ENCODE results near the gene PAK5.
"Not testable (repeated sequence)": the region's sequence is repeated elsewhere in the genome, so short reads cannot be mapped to it uniquely, and the experiment has no call there.

The PAK5 gene

DNA sequence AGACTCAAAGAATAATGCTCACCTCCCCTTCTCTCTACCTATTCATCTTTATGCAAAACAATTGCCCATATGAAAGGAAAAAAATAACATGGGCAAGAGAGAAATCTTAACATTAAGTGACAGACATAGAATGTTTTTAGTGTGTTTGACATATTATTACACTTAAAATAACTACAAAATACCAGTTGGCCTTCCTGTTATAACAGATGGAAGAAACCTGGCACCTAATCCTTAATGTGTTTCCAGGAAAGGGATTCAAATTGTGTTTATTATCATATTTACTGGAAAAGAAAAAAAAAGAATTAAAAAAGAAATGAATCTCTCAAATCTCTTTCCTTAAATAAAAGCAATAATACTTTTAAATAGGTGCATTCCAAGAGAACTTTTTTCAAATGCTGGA lies 165.9 kb downstream of the PAK5 start:
- DNase-seq: no peak

- no peak for DNase-seq
Observed at GRCh38 chr20:9672027-9672426, 166.8 kb downstream of the PAK5 start.

- no peak for DNase-seq
Observed at GRCh38 chr20:9668381-9668780, 170.5 kb downstream of the PAK5 start.

DNA sequence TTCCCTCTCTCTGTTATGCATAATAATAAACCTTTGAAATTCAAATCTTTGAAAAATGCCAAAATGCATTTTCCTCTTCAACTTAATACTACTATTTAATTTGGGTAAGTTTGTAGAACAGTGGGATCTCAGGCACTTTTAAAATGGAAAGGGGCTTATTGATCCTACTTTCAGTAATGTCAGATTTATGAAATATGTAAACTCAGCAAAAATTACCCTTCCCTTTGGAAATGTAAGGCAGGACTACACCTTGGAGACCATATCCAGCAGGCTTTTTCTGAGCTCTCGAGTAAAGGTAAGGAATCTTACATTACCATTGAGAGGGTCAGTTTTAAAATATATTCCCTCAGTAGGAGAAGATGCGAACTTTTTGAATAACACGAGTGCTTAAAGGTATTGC lies 175.5 kb downstream of the PAK5 start:
- DNase-seq: no peak

GRCh38 chr20:9660236-9660868 lies 178.5 kb downstream of the PAK5 start:
- DNase-seq: no peak

DNA sequence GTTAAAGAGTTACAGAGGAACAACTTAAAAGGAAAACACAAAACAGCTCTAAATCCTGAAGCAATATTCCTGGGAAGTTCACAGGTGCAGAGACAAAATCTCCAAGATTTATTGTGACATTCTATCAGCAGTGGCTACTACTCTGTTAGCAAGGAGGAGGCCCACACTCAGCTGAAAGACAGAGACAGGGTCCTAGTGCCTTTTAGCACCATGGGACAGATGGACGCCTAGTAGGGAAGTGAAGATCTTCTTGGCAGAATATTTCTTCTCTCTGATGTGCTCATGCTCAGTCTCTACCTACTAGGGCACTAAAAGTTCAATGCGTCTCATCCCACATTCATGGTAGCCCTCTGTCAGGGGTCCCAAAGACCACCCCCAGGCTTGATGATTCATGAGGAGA lies 191.1 kb downstream of the PAK5 start:
- DNase-seq: no peak

GRCh38 chr20:9646375-9646774 lies 192.5 kb downstream of the PAK5 start:
- no peak for DNase-seq

- DNase-seq: no peak
Observed at GRCh38 chr20:9642882-9643281, 196.0 kb downstream of the PAK5 start.

DNA sequence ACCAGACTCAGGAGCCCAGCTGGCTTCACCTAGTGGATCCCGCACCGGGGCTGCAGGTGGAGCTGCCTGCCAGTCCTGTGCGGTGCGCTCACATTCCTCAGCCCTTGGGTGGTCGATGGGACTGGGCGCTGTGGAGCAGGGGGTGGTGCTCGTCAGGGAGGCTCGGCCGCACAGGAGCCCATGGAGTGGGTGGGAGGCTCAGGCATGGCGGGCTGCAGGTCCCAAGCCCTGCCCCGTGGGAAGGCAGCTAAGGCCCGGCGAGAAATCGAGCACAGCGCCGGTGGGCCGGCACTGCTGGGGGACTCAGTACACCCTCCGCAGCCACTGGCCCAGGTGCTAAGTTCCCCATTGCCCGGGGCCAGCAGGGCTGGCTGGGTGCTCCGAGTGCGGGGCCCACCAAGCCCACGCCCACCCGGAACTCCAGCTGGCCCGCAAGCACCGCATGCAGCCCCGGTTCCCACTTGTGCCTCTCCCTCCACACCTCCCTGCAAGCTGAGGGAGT lies 197.3 kb downstream of the PAK5 start:
- DNase-seq: not testable (repeated sequence)

DNA sequence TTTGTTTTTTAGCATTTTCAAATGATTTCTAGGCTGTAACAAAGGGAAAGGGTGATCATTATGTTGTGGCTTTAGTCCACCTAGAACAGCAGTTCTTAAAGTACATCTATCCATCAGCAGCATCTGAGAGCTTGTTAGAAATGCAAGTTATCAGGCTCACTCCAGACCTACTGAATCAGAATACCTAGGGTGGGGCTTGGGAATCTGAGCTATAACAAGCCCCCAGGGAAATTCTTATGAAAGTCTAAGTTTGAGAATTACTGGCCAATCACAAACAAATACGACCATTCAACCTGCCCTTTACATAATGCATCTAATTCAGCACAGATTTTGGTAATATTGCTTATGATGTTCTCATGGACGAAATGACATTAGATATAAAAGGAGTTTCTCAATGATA lies 201.0 kb downstream of the PAK5 start:
- no peak for DNase-seq

- DNase-seq: no peak
Observed at GRCh38 chr20:9635750-9636149, 203.1 kb downstream of the PAK5 start.

- no peak for DNase-seq
Observed at GRCh38 chr20:9634327-9634726, 204.5 kb downstream of the PAK5 start.

GRCh38 chr20:9632991-9633390 lies 205.9 kb downstream of the PAK5 start:
- no peak for DNase-seq

GRCh38 chr20:9632265-9632664 lies 206.6 kb downstream of the PAK5 start:
- no peak for DNase-seq

DNA sequence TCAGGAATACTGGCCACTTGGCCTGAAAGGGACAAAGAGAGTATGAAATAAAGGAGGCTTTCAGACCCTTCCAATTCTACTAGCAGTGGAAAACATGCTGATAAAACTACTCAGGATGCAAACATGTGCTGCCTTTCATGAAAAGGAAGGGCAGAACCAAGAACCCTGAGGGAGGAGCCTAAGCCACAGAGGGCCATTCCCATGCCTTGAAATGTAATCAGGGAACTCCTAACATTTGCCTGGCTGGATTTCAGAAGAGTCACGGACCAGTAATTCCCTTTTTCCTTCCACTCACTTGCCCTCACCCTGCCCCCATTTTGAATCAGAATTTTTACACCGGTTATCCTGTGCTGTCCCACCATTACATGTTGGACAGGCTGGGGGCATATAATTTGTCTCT lies 208.3 kb downstream of the PAK5 start:
- DNase-seq: no peak

DNA sequence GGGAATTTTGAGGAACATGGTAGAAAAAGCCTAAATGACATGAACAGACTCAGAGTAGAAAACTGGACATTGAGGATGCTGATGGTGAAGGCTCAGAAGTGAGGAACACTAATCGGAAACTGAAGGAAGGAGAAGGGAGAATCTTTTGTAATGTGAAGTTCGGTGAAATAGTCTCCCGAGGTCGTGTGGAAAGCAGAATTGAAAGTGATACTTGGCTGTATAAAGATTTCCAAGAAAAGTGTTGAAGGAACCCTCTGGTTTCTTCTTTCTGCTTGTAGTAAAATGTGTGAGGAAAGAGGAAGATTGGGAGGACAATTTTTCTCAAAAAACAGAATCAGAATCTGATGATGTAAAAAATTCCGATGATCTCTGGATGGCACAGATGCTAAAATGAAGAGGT lies 209.0 kb downstream of the PAK5 start:
- no peak for DNase-seq

- DNase-seq: no peak
Observed at GRCh38 chr20:9628589-9628988, 210.3 kb downstream of the PAK5 start.

- DNase-seq: no peak
Observed at GRCh38 chr20:9628141-9628540, 210.7 kb downstream of the PAK5 start.

- DNase-seq: no peak
Observed at GRCh38 chr20:9627219-9627618, 211.7 kb downstream of the PAK5 start.

DNA sequence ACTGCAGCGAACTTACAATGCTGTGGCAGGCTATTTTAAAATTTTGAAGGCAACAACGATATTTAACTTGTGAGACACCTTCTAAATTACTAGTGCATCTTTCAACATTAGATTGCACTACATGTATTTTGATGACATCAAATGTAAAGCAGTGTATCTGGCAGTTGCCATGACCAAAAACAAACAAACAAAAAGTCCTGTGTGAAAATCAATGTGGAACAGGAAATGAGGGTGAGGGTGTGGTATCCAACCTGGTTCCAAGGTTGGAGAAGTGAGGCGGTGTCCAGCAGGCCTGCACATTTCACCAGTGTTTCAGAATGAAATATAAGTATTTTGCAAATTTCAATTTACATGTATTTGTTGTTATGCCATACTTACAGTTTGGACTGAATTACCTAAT lies 212.5 kb downstream of the PAK5 start:
- DNase-seq: no peak

DNA sequence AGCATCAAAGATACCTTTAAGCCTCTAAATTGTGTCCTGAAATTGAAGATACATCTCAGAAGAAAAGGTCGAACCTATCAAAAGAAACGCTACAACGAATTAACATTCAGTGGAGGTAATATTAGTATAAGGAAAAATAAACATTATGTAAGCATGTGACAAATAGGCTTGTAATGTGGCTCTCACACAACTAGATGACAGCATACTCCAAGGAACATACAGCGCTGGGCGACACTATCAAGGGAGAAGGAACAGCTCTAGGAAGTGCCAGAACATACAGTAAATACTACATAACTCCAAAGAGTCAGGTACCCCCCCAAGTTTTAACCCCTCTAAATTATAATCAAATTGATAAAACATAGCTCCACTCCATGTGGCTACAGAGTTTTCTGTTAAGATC lies 220.9 kb downstream of the PAK5 start:
- no peak for DNase-seq

DNA sequence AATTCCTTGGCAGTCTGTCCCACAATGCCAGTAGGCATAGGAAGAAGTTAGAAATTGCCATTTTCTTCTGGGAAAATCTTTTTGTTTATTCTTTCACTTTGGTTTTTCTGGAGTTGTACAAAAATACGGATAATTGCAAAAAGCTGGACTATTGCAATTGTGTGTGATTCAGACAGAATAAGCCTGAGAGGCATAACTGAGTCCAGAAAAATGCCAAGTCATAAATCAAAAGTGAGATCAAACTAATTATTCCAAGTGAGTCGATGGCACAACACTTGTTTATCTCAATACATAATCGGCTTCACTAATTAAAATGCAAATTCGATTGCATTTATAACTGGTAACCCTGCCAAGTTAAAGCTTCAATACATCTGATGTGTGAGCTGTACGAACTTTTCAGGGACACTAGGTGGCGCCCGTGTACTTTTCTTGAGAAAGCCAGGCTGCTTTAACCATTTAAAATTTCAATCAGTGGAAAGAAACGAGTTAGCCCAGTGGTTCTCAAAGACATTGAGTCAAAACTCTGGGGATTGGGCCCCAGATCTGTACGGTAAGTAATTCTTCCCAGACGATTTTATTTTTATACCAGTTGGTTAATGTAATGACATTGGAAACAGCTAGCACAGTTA lies 221.9 kb downstream of the PAK5 start:
- DNase-seq: peak; percentile 56

DNA sequence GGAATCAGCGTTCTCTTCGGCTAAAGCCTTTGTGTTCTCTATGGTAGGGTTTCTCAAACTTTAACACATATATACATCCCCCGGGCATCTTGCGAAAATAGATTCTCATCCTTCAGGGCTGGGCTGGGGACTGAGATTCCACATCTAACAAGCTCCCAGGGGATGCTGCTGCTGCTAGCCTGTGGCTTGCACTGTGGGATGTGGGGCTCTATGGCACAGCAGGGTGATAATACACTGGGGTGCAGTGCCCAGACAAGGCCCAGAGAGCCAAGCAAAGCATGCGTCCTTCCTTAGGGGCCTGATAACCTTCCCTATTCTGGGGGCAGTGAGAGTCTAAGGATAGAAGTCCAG lies 222.4 kb downstream of the PAK5 start:
- DNase-seq: no peak

DNA sequence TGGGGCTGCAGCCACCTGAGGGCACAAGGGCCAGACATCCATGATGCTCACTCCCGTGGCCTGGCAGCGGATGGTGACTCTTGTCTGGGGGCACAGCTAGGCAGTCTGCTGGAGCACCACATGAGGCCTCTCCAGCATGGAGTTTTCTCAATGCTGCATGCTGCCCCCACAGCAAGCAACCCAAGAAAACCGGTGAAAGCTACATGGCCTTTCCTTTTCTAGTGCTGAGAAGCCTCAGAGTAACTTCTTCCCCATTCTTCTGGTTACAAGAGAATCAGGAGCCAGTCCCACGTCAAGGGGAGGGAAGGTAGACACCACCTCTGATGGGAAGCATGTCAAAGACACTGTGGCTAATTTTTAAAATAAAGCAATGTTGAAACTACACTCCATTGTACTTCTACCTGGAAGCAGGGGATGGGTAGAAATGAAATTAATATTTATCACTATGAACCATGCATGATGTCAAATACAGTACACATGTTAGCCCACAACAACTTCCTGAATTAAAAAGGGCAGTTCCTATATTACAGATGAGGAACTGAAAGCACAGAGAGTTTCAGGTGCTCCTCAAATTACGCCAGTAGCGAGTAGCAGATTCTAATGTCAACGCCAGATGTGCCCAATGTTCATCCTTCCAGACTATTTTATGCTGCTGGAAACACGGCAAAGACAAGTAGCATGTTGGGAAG lies 223.0 kb downstream of the PAK5 start:
- DNase-seq: no peak

DNA sequence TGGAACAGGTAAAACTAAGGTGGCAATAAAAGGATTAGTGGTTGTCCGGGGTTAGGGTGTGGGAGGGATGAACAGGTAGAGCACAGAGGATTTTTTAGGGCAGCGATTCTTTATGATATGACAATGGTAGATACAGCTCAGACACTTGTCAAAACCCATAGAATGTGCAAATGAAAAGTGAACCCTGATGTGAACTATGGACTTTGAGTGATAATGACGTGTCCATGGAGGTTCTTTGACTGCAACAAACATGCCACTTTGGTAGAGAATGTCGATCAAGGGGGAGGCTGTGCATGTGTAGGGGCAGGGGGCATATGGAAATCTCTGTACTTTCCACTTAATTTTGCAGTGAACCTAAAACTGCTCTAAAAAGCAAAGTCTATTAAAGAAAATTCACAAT lies 223.8 kb downstream of the PAK5 start:
- DNase-seq: no peak

Data from KG1 (cell line).